Muscle of leg (tissue), 11 donors: ENCODE measurements around the gene RIBC2. TPM values are rescaled to one million over a fixed set of nuclear protein-coding genes. Genes with fewer than 3 reads are reported as not detected.
"Not testable (repeated sequence)": the region's sequence is repeated elsewhere in the genome, so short reads cannot be mapped to it uniquely, and the experiment has no call there.

Experiments
- DNase-seq: peaks from one replicate; pipeline ENCODE4 v3.0.0; 2013
- H3K27ac ChIP-seq: one replicate; pipeline ENCODE4 v1.5.1; 2013; ENCODE audit warnings: mild to moderate bottlenecking, low read length, control low read depth
- H3K27me3 ChIP-seq: one replicate; pipeline ENCODE4 v1.6.1; 2013; ENCODE audit warnings: low read length; ENCODE audit not compliant: control insufficient read depth, insufficient read depth
- H3K36me3 ChIP-seq: one replicate; pipeline ENCODE4 v1.6.1; 2013; ENCODE audit warnings: low read length; ENCODE audit not compliant: control insufficient read depth, insufficient read depth
- H3K4me1 ChIP-seq: one replicate; pipeline ENCODE4 v1.6.1; 2013; ENCODE audit warnings: low read length; ENCODE audit not compliant: control insufficient read depth, insufficient read depth
- H3K4me3 ChIP-seq: one replicate; pipeline ENCODE4 v1.5.1; 2013; ENCODE audit warnings: low read length, control low read depth
- H3K9me3 ChIP-seq: replicated peaks from 2 replicates; pipeline ENCODE4 v1.6.1; 2013; ENCODE audit warnings: low read depth, low read length; ENCODE audit not compliant: control insufficient read depth
- WGBS: methylation state at CpG from one replicate; pipeline ENCODE4 v1.1.5; 2013; ENCODE audit warnings: missing lambda C conversion rate; ENCODE audit not compliant: insufficient coverage; 5-methylcytosine and 5-hydroxymethylcytosine counted together
- polyA plus RNA-seq, 8 donors: library from polyadenylated mRNA; unstranded; fragments of 120-200 nt; gene quantifications; one replicate each; pipeline versions ENCODE4 v1.2.1 to v1.2.3, GENCODE V29; 2013; ENCODE audit warnings: inconsistent platforms in 1 of 8, low replicate concordance in 1 of 8; ENCODE audit not compliant: insufficient read length in 8 of 8, insufficient read depth in 1 of 8
- total RNA-seq: library from RNA; stranded (reverse); fragments of 120-200 nt; gene quantifications from one replicate; pipeline ENCODE4 v1.2.4, GENCODE V29; 2013

Gene RIBC2
- total and polyA plus RNA-seq, 9 donors, result 1.4 to 3.2 (median 2.5) TPM

GRCh38 chr22:45445031-45445710 lies 31.7 kb downstream of the RIBC2 start:
- peaks cover 6% of the 10 kb centered on the region for H3K4me1 ChIP-seq
- no peaks in the 10 kb centered on the region for H3K36me3 ChIP-seq
- no peaks in the 10 kb centered on the region for H3K27me3 ChIP-seq
- 93% methylated on average over 13 of the region's 14 CpGs for WGBS
- no peak for DNase-seq
- H3K27ac ChIP-seq, result no peak overlapping the region
- no peak overlapping the region for H3K4me3 ChIP-seq
- H3K9me3 ChIP-seq, result no peaks in the 10 kb centered on the region

GRCh38 chr22:45446216-45446615 lies 32.7 kb downstream of the RIBC2 start:
- 84% methylated on average over 5 of the region's 5 CpGs for WGBS
- DNase-seq, result no peak
- Histone ChIP-seq H3K4me1 (peaks cover 10% of the 10 kb centered on the region), H3K27ac (no peak overlapping the region), H3K4me3 (no peak overlapping the region), H3K9me3 (no peaks in the 10 kb centered on the region), H3K36me3 (no peaks in the 10 kb centered on the region), H3K27me3 (no peaks in the 10 kb centered on the region)

GRCh38 chr22:45447596-45447995 lies 34.1 kb downstream of the RIBC2 start:
- not testable (repeated sequence) for H3K4me3 ChIP-seq, H3K27ac ChIP-seq, H3K36me3 ChIP-seq, DNase-seq, H3K9me3 ChIP-seq, H3K27me3 ChIP-seq
- no CpG with 5 or more reads among the region's 4 CpGs for WGBS
- peaks cover 21% of the 10 kb centered on the region for H3K4me1 ChIP-seq

- DNase-seq, result peak; percentile 92
- H3K9me3 ChIP-seq, result no peaks in the 10 kb centered on the region
- H3K27ac ChIP-seq, result no peak overlapping the region
- H3K4me3 ChIP-seq, result no peak overlapping the region
- WGBS, result 25% methylated on average over 5 of the region's 9 CpGs
- H3K36me3 ChIP-seq, result no peaks in the 10 kb centered on the region
- peaks cover 28% of the 10 kb centered on the region for H3K4me1 ChIP-seq
- H3K27me3 ChIP-seq, result no peaks in the 10 kb centered on the region
These were observed 34.9 kb downstream of the RIBC2 start for GRCh38 chr22:45448431-45448830.

- H3K9me3 ChIP-seq, DNase-seq, H3K4me3 ChIP-seq, H3K27ac ChIP-seq, H3K36me3 ChIP-seq, H3K27me3 ChIP-seq: not testable (repeated sequence)
- peaks cover 37% of the 10 kb centered on the region for H3K4me1 ChIP-seq
- WGBS, result 100% methylated on average over 1 of the region's 5 CpGs
These were observed 35.9 kb downstream of the RIBC2 start for GRCh38 chr22:45449442-45449841.

GRCh38 chr22:45450101-45450785 lies 36.8 kb downstream of the RIBC2 start:
- Histone ChIP-seq H3K4me1 (peaks cover 43% of the 10 kb centered on the region), H3K4me3 (no peak overlapping the region), H3K36me3 (no peaks in the 10 kb centered on the region), H3K9me3 (no peaks in the 10 kb centered on the region), H3K27ac (peak overlapping the region; percentile 95), H3K27me3 (no peaks in the 10 kb centered on the region)
- WGBS, result 86% methylated on average over 9 of the region's 16 CpGs
- DNase-seq, result no peak

- no peaks in the 10 kb centered on the region for H3K9me3 ChIP-seq
- 19% methylated on average over 6 of the region's 12 CpGs for WGBS
- H3K36me3 ChIP-seq, result no peaks in the 10 kb centered on the region
- H3K27ac ChIP-seq, result peak overlapping the region; percentile 95
- no peak overlapping the region for H3K4me3 ChIP-seq
- H3K4me1 ChIP-seq, result peaks cover 48% of the 10 kb centered on the region
- DNase-seq, result peak; percentile 96
- no peaks in the 10 kb centered on the region for H3K27me3 ChIP-seq
These were observed 37.6 kb downstream of the RIBC2 start for GRCh38 chr22:45450921-45451651.

GRCh38 chr22:45451972-45452371 lies 38.5 kb downstream of the RIBC2 start:
- Histone ChIP-seq H3K36me3 (no peaks in the 10 kb centered on the region), H3K27me3 (no peaks in the 10 kb centered on the region), H3K4me3 (no peak overlapping the region), H3K4me1 (peaks cover 48% of the 10 kb centered on the region), H3K9me3 (no peaks in the 10 kb centered on the region), H3K27ac (peak overlapping the region; percentile 95)
- peak; percentile 81 for DNase-seq
- WGBS, result 45% methylated on average over 6 of the region's 6 CpGs

GRCh38 chr22:45452565-45453379 lies 39.3 kb downstream of the RIBC2 start:
- Histone ChIP-seq H3K9me3 (no peaks in the 10 kb centered on the region), H3K4me3 (no peak overlapping the region), H3K27ac (peak overlapping the region; percentile 54), H3K4me1 (peaks cover 48% of the 10 kb centered on the region), H3K36me3 (no peaks in the 10 kb centered on the region), H3K27me3 (no peaks in the 10 kb centered on the region)
- peak; percentile 61 for DNase-seq
- WGBS, result 41% methylated on average over 6 of the region's 8 CpGs
